ENCODE results near the gene PACSIN3.

DNA sequence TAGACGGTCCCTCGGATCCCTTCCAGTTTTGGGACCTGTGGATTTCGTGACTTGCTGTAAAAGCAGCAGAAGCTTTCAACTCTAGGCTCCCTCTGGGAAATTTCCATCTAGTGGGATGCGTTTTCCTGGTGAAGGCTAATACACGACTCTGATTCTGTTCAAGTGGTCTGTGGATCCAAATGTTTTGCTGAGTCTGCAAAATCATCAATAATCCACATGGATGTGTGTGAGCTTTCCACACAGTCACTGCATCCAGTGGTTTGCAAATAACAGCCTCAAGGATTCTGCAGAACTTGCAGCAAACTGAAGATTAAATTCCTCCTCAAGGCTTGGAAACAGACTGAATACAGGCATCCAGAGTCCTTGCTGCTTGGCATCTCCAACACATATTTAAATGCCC lies 16.3 kb upstream of the PACSIN3 start:
- TF ChIP-seq POLR2A (IDR thresholded peaks at IDR 0.05) = no peak
- TF ChIP-seq, protein P1, sequence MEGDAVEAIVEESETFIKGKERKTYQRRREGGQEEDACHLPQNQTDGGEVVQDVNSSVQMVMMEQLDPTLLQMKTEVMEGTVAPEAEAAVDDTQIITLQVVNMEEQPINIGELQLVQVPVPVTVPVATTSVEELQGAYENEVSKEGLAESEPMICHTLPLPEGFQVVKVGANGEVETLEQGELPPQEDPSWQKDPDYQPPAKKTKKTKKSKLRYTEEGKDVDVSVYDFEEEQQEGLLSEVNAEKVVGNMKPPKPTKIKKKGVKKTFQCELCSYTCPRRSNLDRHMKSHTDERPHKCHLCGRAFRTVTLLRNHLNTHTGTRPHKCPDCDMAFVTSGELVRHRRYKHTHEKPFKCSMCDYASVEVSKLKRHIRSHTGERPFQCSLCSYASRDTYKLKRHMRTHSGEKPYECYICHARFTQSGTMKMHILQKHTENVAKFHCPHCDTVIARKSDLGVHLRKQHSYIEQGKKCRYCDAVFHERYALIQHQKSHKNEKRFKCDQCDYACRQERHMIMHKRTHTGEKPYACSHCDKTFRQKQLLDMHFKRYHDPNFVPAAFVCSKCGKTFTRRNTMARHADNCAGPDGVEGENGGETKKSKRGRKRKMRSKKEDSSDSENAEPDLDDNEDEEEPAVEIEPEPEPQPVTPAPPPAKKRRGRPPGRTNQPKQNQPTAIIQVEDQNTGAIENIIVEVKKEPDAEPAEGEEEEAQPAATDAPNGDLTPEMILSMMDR (IDR thresholded peaks at IDR 0.05) = no peak

All from thyroid gland (tissue), 4 donors.